ENCODE data around the gene THSD7A.

Gene THSD7A

DNA sequence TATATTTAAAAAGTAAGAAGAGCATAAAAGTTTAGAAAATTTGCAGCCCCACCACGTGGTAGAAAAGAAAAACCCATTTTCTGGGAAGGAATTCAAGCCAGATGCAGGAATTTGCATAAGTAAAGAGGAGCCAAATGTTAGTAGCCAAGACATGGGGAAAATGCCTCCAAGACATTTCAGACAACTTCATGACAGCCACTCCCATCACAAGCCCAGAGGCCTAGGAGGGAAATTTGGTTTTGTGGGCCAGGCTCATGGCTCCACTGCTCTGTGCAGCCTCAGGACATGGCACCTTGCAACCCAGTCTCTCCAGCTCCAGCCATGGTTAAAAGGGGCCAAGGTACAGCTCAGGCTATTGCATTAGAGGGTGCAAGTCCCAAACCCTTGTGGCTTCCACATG is 411.9 kb downstream of the THSD7A start:
- DNase-seq (ENCODE audit: low read depth), result no peak
- no peak overlapping the region for H3K4me3 ChIP-seq (ENCODE audit: low read length)
- TF ChIP-seq, protein P1, sequence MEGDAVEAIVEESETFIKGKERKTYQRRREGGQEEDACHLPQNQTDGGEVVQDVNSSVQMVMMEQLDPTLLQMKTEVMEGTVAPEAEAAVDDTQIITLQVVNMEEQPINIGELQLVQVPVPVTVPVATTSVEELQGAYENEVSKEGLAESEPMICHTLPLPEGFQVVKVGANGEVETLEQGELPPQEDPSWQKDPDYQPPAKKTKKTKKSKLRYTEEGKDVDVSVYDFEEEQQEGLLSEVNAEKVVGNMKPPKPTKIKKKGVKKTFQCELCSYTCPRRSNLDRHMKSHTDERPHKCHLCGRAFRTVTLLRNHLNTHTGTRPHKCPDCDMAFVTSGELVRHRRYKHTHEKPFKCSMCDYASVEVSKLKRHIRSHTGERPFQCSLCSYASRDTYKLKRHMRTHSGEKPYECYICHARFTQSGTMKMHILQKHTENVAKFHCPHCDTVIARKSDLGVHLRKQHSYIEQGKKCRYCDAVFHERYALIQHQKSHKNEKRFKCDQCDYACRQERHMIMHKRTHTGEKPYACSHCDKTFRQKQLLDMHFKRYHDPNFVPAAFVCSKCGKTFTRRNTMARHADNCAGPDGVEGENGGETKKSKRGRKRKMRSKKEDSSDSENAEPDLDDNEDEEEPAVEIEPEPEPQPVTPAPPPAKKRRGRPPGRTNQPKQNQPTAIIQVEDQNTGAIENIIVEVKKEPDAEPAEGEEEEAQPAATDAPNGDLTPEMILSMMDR (conservative IDR thresholded peaks at IDR 0.05; ENCODE audit: low read depth, low read length), result no peak

DNA sequence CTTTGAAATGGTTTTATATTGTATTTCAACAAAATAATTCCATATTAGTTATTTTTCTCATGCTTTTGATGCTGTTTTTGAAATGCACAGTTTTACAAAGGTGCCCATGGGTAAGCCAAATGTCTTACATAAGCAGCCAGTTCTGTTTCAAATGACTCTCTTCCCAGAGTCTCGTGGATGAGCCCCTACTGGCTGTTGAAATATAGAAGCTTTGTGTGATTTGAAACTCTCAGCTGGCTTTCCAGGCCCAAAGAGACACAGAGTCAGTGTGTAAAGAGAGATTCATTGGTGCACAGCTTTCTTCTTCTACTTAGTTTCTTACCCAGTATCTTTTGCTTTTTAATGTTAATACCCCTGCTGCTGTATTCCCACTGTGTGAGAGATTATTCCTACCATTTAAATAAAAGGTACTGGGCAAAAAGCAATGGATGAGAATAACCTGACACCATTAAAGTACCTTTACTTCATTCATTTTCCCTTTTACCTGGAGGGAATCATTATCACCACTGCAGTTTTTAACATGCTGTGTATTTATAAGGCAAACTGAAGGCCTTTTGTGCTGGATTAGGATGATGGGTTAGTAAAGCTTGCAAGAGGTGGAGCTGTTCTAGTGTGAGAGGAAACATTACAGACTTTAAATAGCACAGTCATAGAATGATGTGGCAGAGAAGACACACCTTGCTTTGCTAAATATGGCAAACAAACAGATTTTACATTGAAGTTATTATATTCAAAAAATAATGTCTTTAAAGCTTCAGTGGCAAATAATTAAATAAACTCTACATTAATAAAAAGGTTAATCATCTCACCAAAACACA is 415.1 kb downstream of the THSD7A start:
- TF ChIP-seq, protein P1 (conservative IDR thresholded peaks at IDR 0.05; ENCODE audit: low read depth, low read length), result no peak
- DNase-seq (ENCODE audit: low read depth), result no peak
- no peak overlapping the region for H3K4me3 ChIP-seq (ENCODE audit: low read length)

DNA sequence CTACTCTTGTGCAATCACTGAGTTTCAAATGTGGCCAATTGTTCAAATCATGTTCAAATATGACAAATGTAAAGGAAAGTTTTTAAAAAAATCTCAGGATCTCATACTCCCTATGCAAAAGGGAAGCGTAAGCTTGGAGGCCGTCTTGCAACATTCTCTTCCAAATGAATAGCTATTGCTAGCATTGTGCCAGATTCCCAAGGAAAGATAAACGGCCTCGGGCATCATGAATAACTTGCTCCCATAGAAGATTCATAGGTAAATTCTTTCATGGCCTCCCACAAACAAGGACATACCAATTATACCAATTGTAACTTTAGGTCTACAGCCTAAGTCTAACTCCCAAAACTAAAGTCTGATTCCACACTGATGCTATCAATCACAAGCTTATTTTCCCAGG is 416.9 kb downstream of the THSD7A start:
- no peak overlapping the region for H3K4me3 ChIP-seq (ENCODE audit: low read length)
- DNase-seq (ENCODE audit: low read depth), result no peak
- TF ChIP-seq, protein P1 (conservative IDR thresholded peaks at IDR 0.05; ENCODE audit: low read depth, low read length), result no peak

DNA sequence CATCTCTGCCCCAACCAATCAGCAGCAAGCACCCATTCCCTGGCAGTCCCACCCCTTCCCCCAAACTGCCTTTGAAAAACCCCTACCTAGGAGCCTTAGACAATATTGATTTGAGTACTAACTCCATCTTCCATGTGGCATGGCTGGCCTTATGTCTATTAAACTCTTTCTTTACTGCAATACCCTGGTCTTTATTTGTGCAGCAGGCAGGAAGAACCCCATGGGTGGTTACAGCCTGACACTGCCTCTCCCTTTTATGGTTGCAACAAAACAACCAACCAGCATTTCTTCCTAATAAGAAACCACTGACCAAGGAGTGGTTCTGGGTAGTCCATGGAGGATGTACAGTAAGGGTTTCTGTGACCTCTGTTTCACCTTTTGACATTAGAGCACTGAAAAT is 418.1 kb downstream of the THSD7A start:
- H3K4me3 ChIP-seq (ENCODE audit: low read length), result no peak overlapping the region
- no peak for DNase-seq (ENCODE audit: low read depth)
- TF ChIP-seq, protein P1 (conservative IDR thresholded peaks at IDR 0.05; ENCODE audit: low read depth, low read length), result no peak

DNA sequence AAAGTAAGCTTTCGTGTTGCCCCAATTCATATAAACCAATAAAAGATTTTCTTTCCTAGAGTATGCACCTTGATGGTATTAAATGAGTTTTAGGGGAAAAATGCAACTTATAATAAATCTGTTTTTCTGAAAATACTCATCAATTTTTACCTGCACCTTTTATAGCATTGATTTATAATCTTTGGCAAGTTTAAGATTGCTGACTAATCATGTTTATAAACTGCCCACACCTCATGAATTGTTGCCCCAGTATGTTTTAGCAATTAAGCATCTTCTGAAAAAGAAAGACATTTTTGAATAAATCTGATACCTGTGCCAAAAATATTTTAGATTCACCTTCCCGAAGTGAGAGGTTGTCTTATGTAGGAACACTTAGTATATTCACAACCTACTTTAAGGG is 420.0 kb downstream of the THSD7A start:
- TF ChIP-seq, protein P1 (conservative IDR thresholded peaks at IDR 0.05; ENCODE audit: low read depth, low read length), result no peak
- DNase-seq (ENCODE audit: low read depth), result no peak

DNA sequence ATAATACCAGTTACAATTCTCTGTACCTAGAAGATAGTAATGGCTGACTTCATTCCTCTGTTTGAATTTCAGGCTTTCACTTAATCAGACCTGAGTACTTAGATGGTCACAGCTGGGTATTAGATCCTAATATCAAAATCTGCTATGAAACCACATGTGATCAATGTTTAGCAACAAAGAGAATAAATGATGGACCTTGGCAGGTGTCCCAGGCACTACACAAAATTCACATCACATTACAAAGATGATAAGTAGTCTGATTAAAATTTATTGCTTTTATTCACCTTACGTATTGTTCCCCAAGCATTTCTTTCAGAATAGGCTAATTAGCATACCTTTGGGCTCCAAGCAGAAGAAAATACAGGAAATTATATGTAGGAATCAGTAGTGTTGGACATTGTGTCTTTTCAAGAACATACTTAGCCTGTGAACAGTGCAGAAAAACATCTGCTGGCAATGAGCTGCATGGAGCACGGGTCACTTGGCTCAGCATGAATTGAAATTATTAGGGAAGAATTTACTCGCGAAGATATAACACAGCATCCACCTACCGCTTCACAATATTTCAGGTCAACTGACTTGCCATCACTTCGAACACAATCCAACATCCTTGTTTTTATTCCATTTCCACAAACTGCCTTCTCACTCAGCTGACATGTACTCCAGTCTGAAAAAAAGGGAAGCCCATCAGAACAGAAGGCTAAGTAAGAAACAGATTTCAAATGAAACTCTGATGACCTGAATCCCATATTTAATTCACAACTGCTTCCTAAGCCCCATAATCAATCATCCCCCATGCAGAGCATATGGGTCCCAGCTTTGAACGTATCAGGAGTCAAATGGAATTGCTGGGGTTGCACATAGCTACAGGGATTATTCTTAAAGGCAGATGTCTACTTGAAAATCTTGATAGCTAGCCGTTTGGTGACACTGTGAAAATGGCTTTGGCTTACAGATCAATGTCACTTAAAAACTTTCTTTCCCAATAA is 421.0 kb downstream of the THSD7A start:
- TF ChIP-seq, protein P1 (conservative IDR thresholded peaks at IDR 0.05; ENCODE audit: low read depth, low read length), result no peak
- no peak overlapping the region for H3K4me3 ChIP-seq (ENCODE audit: low read length)

More for the DNA sequence above, 420.0 kb downstream of the THSD7A start:
- H3K4me3 ChIP-seq (ENCODE audit: low read length), result no peak overlapping the region

More for the DNA sequence above, 421.0 kb downstream of the THSD7A start:
- no peak for DNase-seq (ENCODE audit: low read depth)

All from retinal pigment epithelial cell (primary cell).